Esophagus muscularis mucosa (tissue), 4 donors: ENCODE results near the gene PRDX3. TPM values are rescaled to one million over a fixed set of nuclear protein-coding genes. Genes with fewer than 3 reads are reported as not detected.

Experiments used
- DNase-seq: peaks from one replicate; pipeline ENCODE4 v3.0.0-alpha.2; 2017; ENCODE audit errors: extremely low spot score
- H3K27ac ChIP-seq, 4 donors: fragments of 200-600 bp; sonication (generic); replicated peaks in 1 of 4; 1 replicate in 3 of 4; 2 replicates in 1 of 4; pipeline ENCODE4 v1.5.1; 2016 to 2019; ENCODE audit warnings: mild to moderate bottlenecking in 1 of 4
- H3K27me3 ChIP-seq, 4 donors: fragments of 200-600 bp; sonication (generic); one replicate each; pipeline versions ENCODE4 v1.5.1 to v1.6.0; 2016 to 2019
- H3K36me3 ChIP-seq, 4 donors: fragments of 200-600 bp; sonication (generic); one replicate each; pipeline ENCODE4 v1.5.1; 2016 to 2019
- H3K4me1 ChIP-seq, 4 donors: fragments of 200-600 bp; sonication (generic); one replicate each; pipeline ENCODE4 v1.5.1; 2016 to 2019
- H3K4me3 ChIP-seq, 4 donors: fragments of 200-600 bp; sonication (generic); 1 replicate in 2 of 4; 2 replicates in 2 of 4; pipeline ENCODE4 v1.5.1; 2016 to 2019; ENCODE audit warnings: mild to moderate bottlenecking in 4 of 4, moderate library complexity in 1 of 4
- H3K9me3 ChIP-seq, 4 donors: fragments of 200-600 bp; sonication (generic); 1 replicate in 3 of 4; 2 replicates in 1 of 4; pipeline ENCODE4 v1.5.1; 2016 to 2019
- CTCF ChIP-seq, 3 experiments: fragments of 200-600 bp in 2 of 3; fragments of 450-650 bp in 1 of 3; sonication (generic) in 2 of 3; IDR thresholded peaks; one replicate each; pipeline ENCODE4 v1.5.1; 2017 to 2019; ENCODE audit warnings: antibody characterized with exemption in 3 of 3, mild to moderate bottlenecking in 2 of 3, moderate library complexity in 1 of 3
- EP300 ChIP-seq: sonication (generic); formaldehyde crosslinking; IDR thresholded peaks from one replicate; pipeline ENCODE4 v1.6.1; 2017; ENCODE audit warnings: antibody characterized with exemption
- POLR2A ChIP-seq: fragments of 450-650 bp; IDR thresholded peaks from one replicate; pipeline ENCODE4 v1.6.1; 2017; ENCODE audit warnings: antibody characterized with exemption, moderate library complexity, mild to moderate bottlenecking, low read depth
- POLR2AphosphoS5 ChIP-seq, 2 donors: sonication (generic); formaldehyde crosslinking; IDR thresholded peaks; one replicate each; pipeline ENCODE4 v1.6.1; 2017; ENCODE audit warnings: antibody characterized with exemption in 2 of 2
- WGBS: methylation state at CpG from one replicate; pipeline ENCODE4 v1.1.5; 2018; 5-methylcytosine and 5-hydroxymethylcytosine counted together
- intact Hi-C: fragments of 100-400 bp; cut with DNase I; formaldehyde crosslinking; loops from one replicate; pipeline ENCODE4 v1.15.1; 2023
- total RNA-seq, 4 donors: library from RNA; depleted of rRNA; stranded (reverse); fragments of >200 nt; gene quantifications; one replicate each; pipeline versions ENCODE4 v1.1.0 to v1.2.1, GENCODE V29; 2016

Gene PRDX3
- total RNA-seq, 4 donors from 2014 or later = 128 to 195 (median 171) TPM

GRCh38 chr10:119217401-119217800 lies 38.8 kb upstream of the PRDX3 start:
- no peak overlapping the region for H3K4me3 ChIP-seq
- DNase-seq = no peak
- H3K27ac ChIP-seq = peak overlapping the region in 2 of 4 donors; percentile 1 to 18
- H3K27me3 ChIP-seq = no peaks in the 10 kb centered on the region
- 97% methylated on average over 9 of the region's 9 CpGs for WGBS
- peaks cover 0 to 4% (median 0%) of the 10 kb centered on the region in 4 donors for H3K36me3 ChIP-seq
- H3K9me3 ChIP-seq = no peaks in the 10 kb centered on the region
- H3K4me1 ChIP-seq = peaks cover 61 to 98% (median 90%) of the 10 kb centered on the region in 4 donors
- TF ChIP-seq EP300 (no peak), POLR2A (no peak), CTCF (IDR thresholded peaks at IDR 0.05) (no peak), POLR2AphosphoS5 (IDR thresholded peaks at IDR 0.05) (no peak)
- intact Hi-C loops = no loop called here

- TF ChIP-seq POLR2AphosphoS5 (IDR thresholded peaks at IDR 0.05) (no peak), POLR2A (no peak), CTCF (IDR thresholded peaks at IDR 0.05) (no peak), EP300 (no peak)
- no peak for DNase-seq
- intact Hi-C loops = no loop called here
- peaks cover 61 to 98% (median 90%) of the 10 kb centered on the region in 4 donors for H3K4me1 ChIP-seq
- peaks cover 0 to 4% (median 0%) of the 10 kb centered on the region in 4 donors for H3K36me3 ChIP-seq
- 80% methylated on average over 5 of the region's 5 CpGs for WGBS
- H3K27me3 ChIP-seq = no peaks in the 10 kb centered on the region
- H3K27ac ChIP-seq = peak overlapping the region in 3 of 4 donors; percentile 6 to 18 (median 13)
- H3K9me3 ChIP-seq = no peaks in the 10 kb centered on the region
- H3K4me3 ChIP-seq = no peak overlapping the region
Observed at GRCh38 chr10:119216127-119216526, 37.5 kb upstream of the PRDX3 start.

GRCh38 chr10:119215371-119215770 lies 36.8 kb upstream of the PRDX3 start:
- intact Hi-C loops = no loop called here
- peak overlapping the region in 1 of 4 donors; percentile 18 for H3K27ac ChIP-seq
- no peak for DNase-seq
- 98% methylated on average over 2 of the region's 2 CpGs for WGBS
- peaks cover 56 to 97% (median 90%) of the 10 kb centered on the region in 4 donors for H3K4me1 ChIP-seq
- no peaks in the 10 kb centered on the region for H3K27me3 ChIP-seq
- no peak overlapping the region for H3K4me3 ChIP-seq
- no peaks in the 10 kb centered on the region for H3K9me3 ChIP-seq
- TF ChIP-seq CTCF (IDR thresholded peaks at IDR 0.05) (no peak), POLR2AphosphoS5 (IDR thresholded peaks at IDR 0.05) (no peak), EP300 (no peak), POLR2A (no peak)
- H3K36me3 ChIP-seq = peaks cover 0 to 4% (median 0%) of the 10 kb centered on the region in 4 donors

- H3K4me3 ChIP-seq = peak overlapping the region; percentile 5 to 74 (median 32)
- H3K9me3 ChIP-seq = no peaks in the 10 kb centered on the region
- TF ChIP-seq POLR2AphosphoS5 (IDR thresholded peaks at IDR 0.05) (no peak), CTCF (IDR thresholded peaks at IDR 0.05) (no peak), EP300 (no peak), POLR2A (no peak)
- no peaks in the 10 kb centered on the region for H3K27me3 ChIP-seq
- DNase-seq = no peak
- peak overlapping the region; percentile 97 to 100 (median 98) for H3K27ac ChIP-seq
- WGBS = 17% methylated on average over 11 of the region's 12 CpGs
- intact Hi-C loops = no loop called here
- H3K4me1 ChIP-seq = peaks cover 40 to 82% (median 76%) of the 10 kb centered on the region in 4 donors
- H3K36me3 ChIP-seq = peaks cover 0 to 4% (median 0%) of the 10 kb centered on the region in 4 donors
Observed at GRCh38 chr10:119211625-119212441, 33.2 kb upstream of the PRDX3 start.
